CMK (cell line): ENCODE results near the gene ZNF610.
"Not testable (repeated sequence)": the region's sequence is repeated elsewhere in the genome, so short reads cannot be mapped to it uniquely, and the experiment has no call there.

Experiments
- DNase-seq: peaks from one replicate; pipeline ENCODE4 v3.0.0-alpha.2; 2010; ENCODE audit warnings: low read depth

Gene ZNF610

GRCh38 chr19:52336117-52336790 lies at the start of gene ZNF610:
ZNF610 (plus strand) TSS chr19:52336243; CDS start chr19:52349173, 12,930 bp downstream.
- peak; percentile 53 for DNase-seq

- DNase-seq: no peak
Measured at GRCh38 chr19:52286256-52286655, 49.8 kb upstream of the ZNF610 start.

GRCh38 chr19:52291781-52292180 lies 44.3 kb upstream of the ZNF610 start:
- no peak for DNase-seq

- not testable (repeated sequence) for DNase-seq
Measured at GRCh38 chr19:52292946-52293345, 43.1 kb upstream of the ZNF610 start.

GRCh38 chr19:52296400-52296772 lies 39.7 kb upstream of the ZNF610 start:
- no peak for DNase-seq

GRCh38 chr19:52296773-52297600 lies 39.1 kb upstream of the ZNF610 start, which contains the start of gene ZNF480:
ZNF480 (plus strand) TSS chr19:52297169; CDS start chr19:52300413, 3,244 bp downstream.
- DNase-seq: peak; percentile 72

GRCh38 chr19:52297601-52298364 lies 38.3 kb upstream of the ZNF610 start:
- no peak for DNase-seq

GRCh38 chr19:52307275-52307674 lies 28.8 kb upstream of the ZNF610 start:
- DNase-seq: peak; percentile 39

- DNase-seq: no peak
Measured at GRCh38 chr19:52322429-52322828, 13.6 kb upstream of the ZNF610 start.

- DNase-seq: no peak
Measured at GRCh38 chr19:52331757-52332156, 4.3 kb upstream of the ZNF610 start.

GRCh38 chr19:52335768-52336116 lies 301 bp upstream of the ZNF610 start:
- DNase-seq: no peak

GRCh38 chr19:52336791-52337381 lies 843 bp downstream of the ZNF610 start:
- no peak for DNase-seq

GRCh38 chr19:52339022-52339421 lies 3.0 kb downstream of the ZNF610 start:
- not testable (repeated sequence) for DNase-seq

GRCh38 chr19:52343548-52343947 lies 7.5 kb downstream of the ZNF610 start:
- peak; percentile 38 for DNase-seq

- no peak for DNase-seq
Measured at GRCh38 chr19:52345162-52345561, 9.1 kb downstream of the ZNF610 start.

- no peak for DNase-seq
Measured at GRCh38 chr19:52351512-52351911, 15.5 kb downstream of the ZNF610 start.

- no peak for DNase-seq
Measured at GRCh38 chr19:52366414-52366824, 30.4 kb downstream of the ZNF610 start.

GRCh38 chr19:52369559-52370340 lies 33.7 kb downstream of the ZNF610 start, which contains the start of gene ZNF880:
ZNF880 (plus strand) TSS chr19:52369923; CDS start chr19:52369966, 43 bp downstream.
- peak; percentile 82 for DNase-seq

- no peak for DNase-seq
Measured at GRCh38 chr19:52370341-52370710, 34.3 kb downstream of the ZNF610 start.

GRCh38 chr19:52391135-52391534 lies 55.1 kb downstream of the ZNF610 start:
- no peak for DNase-seq
